DND-41 (cell line): ENCODE measurements around the gene GPRIN2.

Experiments
- ATAC-seq: fragments of 200-7000 bp; cut with Tn5 transposase; 3 replicates; pipeline ENCODE4 v1.9.1; 2021; ENCODE audit warnings: low read depth; ENCODE audit not compliant: insufficient read depth
- DNase-seq: peaks from one replicate; pipeline ENCODE4 v3.0.0-alpha.2; 2020
- H2AFZ ChIP-seq: 2 replicates; pipeline ENCODE4 v1.6.0; 2012; ENCODE audit warnings: low read depth, low read length
- H3K27ac ChIP-seq: 2 replicates; pipeline ENCODE4 v1.5.1; 2012; ENCODE audit warnings: low read length, inconsistent platforms
- H3K27me3 ChIP-seq: fragments of 200-600 bp; sonication (generic); 2 replicates; pipeline ENCODE4 v1.6.0; 2012; ENCODE audit warnings: low read length, mild to moderate bottlenecking, inconsistent platforms; ENCODE audit not compliant: insufficient read depth, poor library complexity
- H3K36me3 ChIP-seq: 2 replicates; pipeline ENCODE4 v1.5.1; 2012; ENCODE audit warnings: low read length, inconsistent platforms; ENCODE audit not compliant: insufficient read depth
- H3K4me1 ChIP-seq: 2 replicates; pipeline ENCODE4 v1.5.1; 2012; ENCODE audit warnings: mild to moderate bottlenecking, low read length; ENCODE audit not compliant: insufficient read depth
- H3K4me2 ChIP-seq: 2 replicates; pipeline ENCODE4 v1.6.0; 2012; ENCODE audit warnings: mild to moderate bottlenecking, moderate library complexity, low read length, inconsistent platforms; ENCODE audit not compliant: insufficient read depth
- H3K4me3 ChIP-seq, 2 experiments: fragments of 200-600 bp in 1 of 2; shearing (Covaris generic) in 1 of 2; 2 replicates each; pipeline ENCODE4 v1.5.1; 2012 to 2016; ENCODE audit warnings: inconsistent platforms in 2 of 2, low read length in 2 of 2, mild to moderate bottlenecking in 2 of 2, low read depth in 1 of 2, moderate library complexity in 1 of 2
- H3K79me2 ChIP-seq: 2 replicates; pipeline ENCODE4 v1.6.0; 2012; ENCODE audit warnings: low read length, inconsistent platforms; ENCODE audit not compliant: insufficient read depth
- H3K9ac ChIP-seq: 2 replicates; pipeline ENCODE4 v1.6.0; 2012; ENCODE audit warnings: low read depth, mild to moderate bottlenecking, inconsistent platforms, low read length, moderate library complexity
- H3K9me3 ChIP-seq: 2 replicates; pipeline ENCODE4 v1.5.1; 2012; ENCODE audit warnings: low read length, moderate library complexity, mild to moderate bottlenecking, inconsistent platforms; ENCODE audit not compliant: insufficient read depth, severe bottlenecking
- H4K20me1 ChIP-seq: 2 replicates; pipeline ENCODE4 v1.6.0; 2012; ENCODE audit warnings: low read length; ENCODE audit not compliant: insufficient read depth
- EZH2 ChIP-seq: IDR thresholded peaks from 3 replicates; pipeline ENCODE4 v1.6.1; 2012; ENCODE audit warnings: borderline replicate concordance, low read depth, mild to moderate bottlenecking, moderate library complexity, low read length, inconsistent platforms; ENCODE audit not compliant: severe bottlenecking
- TF ChIP-seq, protein P1 (sequence below): IDR thresholded peaks from 2 replicates; pipeline ENCODE4 v1.5.1; 2012; ENCODE audit warnings: borderline replicate concordance, low read length, moderate library complexity, mild to moderate bottlenecking; ENCODE audit not compliant: poor library complexity, severe bottlenecking; ENCODE audit errors: extremely low read depth

GPRIN2 gene

DNA sequence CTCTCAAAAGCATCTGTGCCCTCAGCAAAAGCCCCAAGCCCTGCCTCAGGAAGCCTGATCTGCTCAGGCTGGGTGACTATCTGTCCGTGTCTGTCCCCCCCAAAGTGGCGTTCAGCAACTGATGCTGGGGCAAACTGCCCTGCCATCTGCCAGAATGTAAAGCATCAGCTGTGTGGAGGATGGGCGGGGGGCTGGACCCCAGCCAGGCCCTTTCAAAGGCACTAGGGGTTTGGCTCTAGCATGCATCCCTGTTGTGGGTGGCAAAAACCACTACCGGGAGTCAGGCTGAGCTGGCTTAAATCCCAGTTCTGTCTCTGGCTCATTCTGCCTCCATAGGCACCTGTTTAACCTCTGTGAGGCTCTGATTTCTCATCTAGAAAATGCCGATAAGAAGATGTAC lies 35.5 kb downstream of the GPRIN2 start:
- peak; percentile 75 for ATAC-seq
- Histone ChIP-seq H3K4me1 (peaks cover 3% of the 10 kb centered on the region; the same call in 1 of the 2 replicates), H3K9me3 (no peaks in the 10 kb centered on the region), H3K9ac (no peak overlapping the region), H3K4me2 (no peak overlapping the region), H2AFZ (no peak overlapping the region), H3K36me3 (no peaks in the 10 kb centered on the region), H3K4me3 (no peak overlapping the region), H3K27me3 (peaks cover 9% of the 10 kb centered on the region), H3K27ac (no peak overlapping the region), H4K20me1 (no peaks in the 10 kb centered on the region), H3K79me2 (no peaks in the 10 kb centered on the region)
- TF ChIP-seq EZH2, result no peak
- TF ChIP-seq, protein P1, sequence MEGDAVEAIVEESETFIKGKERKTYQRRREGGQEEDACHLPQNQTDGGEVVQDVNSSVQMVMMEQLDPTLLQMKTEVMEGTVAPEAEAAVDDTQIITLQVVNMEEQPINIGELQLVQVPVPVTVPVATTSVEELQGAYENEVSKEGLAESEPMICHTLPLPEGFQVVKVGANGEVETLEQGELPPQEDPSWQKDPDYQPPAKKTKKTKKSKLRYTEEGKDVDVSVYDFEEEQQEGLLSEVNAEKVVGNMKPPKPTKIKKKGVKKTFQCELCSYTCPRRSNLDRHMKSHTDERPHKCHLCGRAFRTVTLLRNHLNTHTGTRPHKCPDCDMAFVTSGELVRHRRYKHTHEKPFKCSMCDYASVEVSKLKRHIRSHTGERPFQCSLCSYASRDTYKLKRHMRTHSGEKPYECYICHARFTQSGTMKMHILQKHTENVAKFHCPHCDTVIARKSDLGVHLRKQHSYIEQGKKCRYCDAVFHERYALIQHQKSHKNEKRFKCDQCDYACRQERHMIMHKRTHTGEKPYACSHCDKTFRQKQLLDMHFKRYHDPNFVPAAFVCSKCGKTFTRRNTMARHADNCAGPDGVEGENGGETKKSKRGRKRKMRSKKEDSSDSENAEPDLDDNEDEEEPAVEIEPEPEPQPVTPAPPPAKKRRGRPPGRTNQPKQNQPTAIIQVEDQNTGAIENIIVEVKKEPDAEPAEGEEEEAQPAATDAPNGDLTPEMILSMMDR, result no peak
- DNase-seq, result peak; percentile 72

- Histone ChIP-seq H4K20me1 (no peaks in the 10 kb centered on the region), H3K9ac (no peak overlapping the region), H3K9me3 (no peaks in the 10 kb centered on the region), H3K36me3 (no peaks in the 10 kb centered on the region), H3K79me2 (no peaks in the 10 kb centered on the region), H3K27ac (no peak overlapping the region), H3K4me1 (peaks cover 3% of the 10 kb centered on the region; the same call in 1 of the 2 replicates), H3K4me2 (no peak overlapping the region), H2AFZ (no peak overlapping the region), H3K4me3 (no peak overlapping the region), H3K27me3 (peaks cover 12% of the 10 kb centered on the region)
- no peak for ATAC-seq
- DNase-seq, result no peak
- no peak for TF ChIP-seq EZH2
- TF ChIP-seq, protein P1, result no peak
These were observed 36.1 kb downstream of the GPRIN2 start for GRCh38 chr10:46520381-46520780.

DNA sequence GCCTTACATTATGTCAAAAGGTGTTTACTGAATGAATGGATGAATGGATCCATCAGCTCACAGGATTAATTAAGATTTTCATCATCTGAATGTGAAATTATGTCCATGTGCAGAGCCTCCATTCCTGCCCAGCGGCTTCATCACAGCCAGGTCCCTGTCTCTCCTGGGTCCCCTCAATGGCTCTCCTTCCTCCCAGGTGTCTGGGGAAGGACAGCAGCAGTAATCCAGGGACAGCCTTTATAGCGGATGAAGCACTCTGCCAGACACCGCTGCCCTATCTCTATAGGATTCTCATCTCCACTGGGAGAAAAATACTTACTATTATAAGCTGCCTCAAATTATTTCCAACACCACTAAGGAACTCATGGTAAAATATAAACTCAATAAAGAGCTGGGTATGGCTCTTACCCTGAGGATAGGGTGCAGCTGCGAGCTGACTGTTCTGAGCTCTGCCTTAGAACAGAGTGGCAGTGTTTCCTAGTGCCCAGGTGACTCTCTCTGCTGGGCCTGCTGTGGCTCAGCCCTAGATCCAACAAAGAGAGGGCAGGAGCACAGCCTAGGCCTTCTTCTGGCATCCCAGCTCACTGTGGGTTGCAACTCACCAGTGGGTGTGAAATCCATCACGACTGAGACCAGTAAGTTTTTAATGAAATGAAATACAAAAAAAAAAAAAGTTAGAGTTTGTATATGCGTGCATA lies 38.3 kb downstream of the GPRIN2 start:
- Histone ChIP-seq H3K9me3 (no peaks in the 10 kb centered on the region), H3K4me3 (no peak overlapping the region), H3K4me1 (peaks cover 3% of the 10 kb centered on the region; the same call in 1 of the 2 replicates), H3K27ac (no peak overlapping the region), H2AFZ (no peak overlapping the region), H3K9ac (no peak overlapping the region), H3K27me3 (peaks cover 12% of the 10 kb centered on the region), H3K36me3 (no peaks in the 10 kb centered on the region), H3K4me2 (no peak overlapping the region), H4K20me1 (no peaks in the 10 kb centered on the region), H3K79me2 (no peaks in the 10 kb centered on the region)
- peak; percentile 3 for DNase-seq
- ATAC-seq, result no peak
- TF ChIP-seq, protein P1, result no peak
- TF ChIP-seq EZH2, result no peak
